Mesenteric fat pad (tissue), 1 donor: ENCODE results near the gene PDE3B. TPM values are rescaled to one million over a fixed set of nuclear protein-coding genes. Genes with fewer than 3 reads are reported as not detected.

Experiments
- DNase-seq: peaks from one replicate; pipeline ENCODE4 v3.0.0-alpha.2; 2020; ENCODE audit warnings: low spot score
- total RNA-seq: library from RNA; stranded (reverse); fragmentation: NEBNext Ultra II Directional; extraction: Animal tissue kit (Norgen Biotek cat#: 25700); gene quantifications from one replicate; pipeline ENCODE4 v1.2.1, GENCODE V29; 2021
- donor health status: DM: yes; HTN: yes; CAD: no.

The PDE3B gene
- total RNA-seq, 1 donor from 2014 or later: 71.5 TPM

DNA sequence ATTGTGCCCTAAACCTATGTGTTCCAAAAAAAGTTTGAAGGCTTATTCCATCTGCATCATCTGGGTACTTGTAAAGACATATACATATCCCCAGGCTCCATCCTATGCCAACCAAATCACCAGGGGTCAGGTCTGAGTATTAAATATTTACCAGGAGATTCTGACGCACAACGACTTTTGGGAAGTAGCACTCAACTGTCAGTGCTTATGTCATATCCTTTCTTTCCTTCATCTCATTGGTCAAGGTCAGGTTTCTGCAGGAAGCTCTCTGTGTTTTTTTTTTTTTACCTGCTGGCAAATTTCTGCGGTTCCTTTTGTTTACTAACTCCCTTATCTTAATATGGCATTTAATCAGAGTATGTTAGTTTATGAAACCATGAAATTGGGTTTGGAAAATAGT is 270.9 kb downstream of the PDE3B start:
- no peak for DNase-seq

DNA sequence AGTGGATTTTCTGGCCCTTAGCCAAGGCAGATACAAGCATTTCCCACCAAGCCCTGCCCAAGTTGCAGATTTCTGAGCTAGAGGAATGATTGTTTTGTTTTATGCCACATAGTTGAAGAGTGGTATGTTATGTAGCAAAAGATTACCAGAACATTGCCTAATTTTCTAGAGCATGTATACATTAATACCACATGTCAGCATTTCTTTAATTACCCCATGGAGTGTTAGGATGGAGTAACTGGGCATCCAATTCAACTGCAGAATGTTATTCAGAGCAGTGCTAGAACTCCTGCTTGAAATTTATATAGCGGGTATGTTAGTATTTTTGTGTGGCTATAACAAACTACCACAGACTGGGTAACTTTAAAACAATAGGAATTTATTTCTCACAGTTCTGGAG is 272.8 kb downstream of the PDE3B start:
- DNase-seq: no peak

Other genes starting within 250 kb of the PDE3B start
- 104 TPM for gene COPB1, start 144.0 kb upstream of the PDE3B start, total RNA-seq
- gene PSMA1, start 123.4 kb upstream of the PDE3B start, total RNA-seq: 158 TPM
- 6.3 TPM for gene CYP2R1, start 248.4 kb downstream of the PDE3B start, total RNA-seq